A549 (cell line): ENCODE measurements around the gene KCNQ2. TPM values are rescaled to one million over a fixed set of nuclear protein-coding genes. Genes with fewer than 3 reads are reported as not detected.

Experiments
- ATAC-seq, 2 experiments: fragments of 200-7000 bp in 1 of 2; fragments of >200 bp in 1 of 2; cut with Nextera tagmentation in 1 of 2; cut with Tn5 transposase in 1 of 2; 3 replicates each; pipeline versions ENCODE4 v1.8.0 to v1.9.1; 2018 to 2020; ENCODE audit warnings: mild to moderate bottlenecking in 1 of 2, moderate library complexity in 1 of 2
- CTCF ChIA-PET: fragments of 300-600 bp; sonication (Branson Sonifier 250); formaldehyde crosslinking; extraction: SDS; loops from one replicate; lab custom pipeline; 2021; ENCODE audit warnings: antibody characterized with exemption, inconsistent platforms; lab: Yijun Ruan, JAX
- POLR2A ChIA-PET: fragments of 350-600 bp; formaldehyde crosslinking; extraction: SDS; loops from one replicate; lab custom pipeline; 2021; ENCODE audit warnings: antibody characterized with exemption, inconsistent platforms; lab: Yijun Ruan, JAX
- DNase-seq, 2 experiments: peaks; one replicate each; pipeline versions ENCODE4 v3.0.0 to v3.0.0-alpha.2; 2011 to 2016; ENCODE audit warnings: low read depth in 1 of 2, low spot score in 1 of 2
- FAIRE-seq: peaks from 2 replicates; lab custom pipeline; 2011; peaks lifted over from hg19 to GRCh38; lab: Jason Lieb, UNC
- H3K27ac ChIP-seq, 2 experiments: fragments of >200 bp; sonication (Bioruptor Twin); formaldehyde crosslinking; 3 replicates each; pipeline ENCODE4 v1.5.1; 2016 to 2017
- H3K4me1 ChIP-seq: fragments of >200 bp; sonication (Bioruptor Twin); formaldehyde crosslinking; 3 replicates; pipeline ENCODE4 v1.6.1; 2016
- H3K4me2 ChIP-seq: fragments of >200 bp; sonication (Bioruptor Twin); formaldehyde crosslinking; 3 replicates; pipeline ENCODE4 v1.6.1; 2016
- H3K4me3 ChIP-seq: fragments of >200 bp; sonication (Bioruptor Twin); formaldehyde crosslinking; 3 replicates; pipeline ENCODE4 v1.5.1; 2016
- H3K9me3 ChIP-seq: fragments of >200 bp; sonication (Bioruptor Twin); formaldehyde crosslinking; 3 replicates; pipeline ENCODE4 v1.6.1; 2016
- EHMT2 ChIP-seq: fragments of 200-600 bp; sonication (generic); IDR thresholded peaks from 2 replicates; pipeline ENCODE4 v1.6.1; 2016; ENCODE audit warnings: antibody characterized with exemption, low read depth, mild to moderate bottlenecking, moderate library complexity
- ESRRA ChIP-seq: fragments of 150-350 bp; IDR thresholded peaks from 2 replicates; pipeline ENCODE4 v1.6.1; 2014; ENCODE audit warnings: mild to moderate bottlenecking, low read length, borderline replicate concordance
- FOXS1 ChIP-seq: fragments of 250-450 bp; sonication (Bioruptor Pico); IDR thresholded peaks from 2 replicates; pipeline ENCODE4 v1.5.0; 2020; ENCODE audit warnings: mild to moderate bottlenecking, moderate library complexity
- HDAC2 ChIP-seq: fragments of 200-600 bp; sonication (generic); IDR thresholded peaks from 2 replicates; pipeline ENCODE4 v1.6.1; 2016
- HOXA7 ChIP-seq: fragments of 250-450 bp; sonication (Bioruptor Pico); IDR thresholded peaks from 2 replicates; pipeline ENCODE4 v1.5.0; 2020; ENCODE audit warnings: mild to moderate bottlenecking, moderate library complexity
- JUN ChIP-seq, 2 experiments: fragments of >200 bp; sonication (Bioruptor Twin); formaldehyde crosslinking; IDR thresholded peaks; 2 replicates in 1 of 2; 3 replicates in 1 of 2; pipeline ENCODE4 v1.6.1; 2016 to 2017
- KDM1A ChIP-seq: fragments of 200-600 bp; sonication (generic); IDR thresholded peaks from 2 replicates; pipeline ENCODE4 v1.6.1; 2016; ENCODE audit warnings: low read depth, mild to moderate bottlenecking
- MAZ ChIP-seq: fragments of 150-350 bp; IDR thresholded peaks from 2 replicates; pipeline ENCODE4 v1.6.1; 2014; ENCODE audit warnings: antibody characterized with exemption, low read depth, low read length, borderline replicate concordance
- NPAS2 ChIP-seq: fragments of 250-450 bp; sonication (Bioruptor Pico); IDR thresholded peaks from 2 replicates; pipeline ENCODE4 v1.8.0; 2022; ENCODE audit warnings: mild to moderate bottlenecking, moderate library complexity, borderline replicate concordance
- NR3C1 ChIP-seq: fragments of >200 bp; sonication (Bioruptor Twin); formaldehyde crosslinking; IDR thresholded peaks from 3 replicates; pipeline ENCODE4 v1.6.1; 2017
- PHF8 ChIP-seq: fragments of 200-600 bp; sonication (generic); IDR thresholded peaks from 2 replicates; pipeline ENCODE4 v1.6.1; 2016; ENCODE audit warnings: low read depth, mild to moderate bottlenecking, antibody characterized with exemption, moderate library complexity, borderline replicate concordance
- RNF2 ChIP-seq: fragments of 200-600 bp; sonication (generic); IDR thresholded peaks from 2 replicates; pipeline ENCODE4 v1.6.1; 2016; ENCODE audit warnings: low read depth, mild to moderate bottlenecking, antibody characterized with exemption, moderate library complexity, borderline replicate concordance
- SREBF2 ChIP-seq: fragments of 450-650 bp; IDR thresholded peaks from 2 replicates; pipeline ENCODE4 v1.6.1; 2014; ENCODE audit warnings: mild to moderate bottlenecking, moderate library complexity
- ZSCAN20 ChIP-seq: fragments of 250-450 bp; sonication (Bioruptor Pico); IDR thresholded peaks from 2 replicates; pipeline ENCODE4 v1.8.0; 2022; ENCODE audit warnings: mild to moderate bottlenecking, moderate library complexity
- WGBS: methylation state at CpG from one replicate; pipeline ENCODE4 v1.1.6; 2017; ENCODE audit errors: missing lambda C conversion rate; 5-methylcytosine and 5-hydroxymethylcytosine counted together
- polyA plus RNA-seq, 4 experiments: library from polyadenylated mRNA; depleted of rRNA in 3 of 4; stranded (reverse); fragments of >200 nt; fragmentation: RNase III in 1 of 4; extraction: RNeasy Plus Mini Kit Qiagen cat#74134 plus additional on column Dnase treatment in 1 of 4; gene quantifications; 2 replicates in 3 of 4; 3 replicates in 1 of 4; pipeline ENCODE4 v1.2.3, GENCODE V29; 2011 to 2017
- TF ChIP-seq, protein P1 (sequence below): fragments of 250-450 bp; sonication (Bioruptor Pico); IDR thresholded peaks from 2 replicates; pipeline ENCODE4 v1.5.0; 2020; ENCODE audit warnings: low read depth, mild to moderate bottlenecking, moderate library complexity
- TF ChIP-seq, protein P2 (sequence below): fragments of 250-450 bp; sonication (Bioruptor Pico); IDR thresholded peaks from 2 replicates; pipeline ENCODE4 v1.5.0; 2021; ENCODE audit warnings: mild to moderate bottlenecking, moderate library complexity, borderline replicate concordance
- TF ChIP-seq, protein P3 (sequence below): fragments of 150-350 bp; IDR thresholded peaks from 2 replicates; pipeline ENCODE4 v1.6.1; 2014; ENCODE audit warnings: low read depth, mild to moderate bottlenecking, low read length
- TF ChIP-seq, protein P4 (sequence below): fragments of 200-600 bp; sonication (generic); IDR thresholded peaks from 2 replicates; pipeline ENCODE4 v1.6.1; 2016; ENCODE audit warnings: antibody characterized with exemption, mild to moderate bottlenecking, moderate library complexity

KCNQ2 gene
- polyA plus RNA-seq, 2 of the 4 experiments (the other 2 are of a cell fraction), result 0.14 to 0.36 TPM

DNA sequence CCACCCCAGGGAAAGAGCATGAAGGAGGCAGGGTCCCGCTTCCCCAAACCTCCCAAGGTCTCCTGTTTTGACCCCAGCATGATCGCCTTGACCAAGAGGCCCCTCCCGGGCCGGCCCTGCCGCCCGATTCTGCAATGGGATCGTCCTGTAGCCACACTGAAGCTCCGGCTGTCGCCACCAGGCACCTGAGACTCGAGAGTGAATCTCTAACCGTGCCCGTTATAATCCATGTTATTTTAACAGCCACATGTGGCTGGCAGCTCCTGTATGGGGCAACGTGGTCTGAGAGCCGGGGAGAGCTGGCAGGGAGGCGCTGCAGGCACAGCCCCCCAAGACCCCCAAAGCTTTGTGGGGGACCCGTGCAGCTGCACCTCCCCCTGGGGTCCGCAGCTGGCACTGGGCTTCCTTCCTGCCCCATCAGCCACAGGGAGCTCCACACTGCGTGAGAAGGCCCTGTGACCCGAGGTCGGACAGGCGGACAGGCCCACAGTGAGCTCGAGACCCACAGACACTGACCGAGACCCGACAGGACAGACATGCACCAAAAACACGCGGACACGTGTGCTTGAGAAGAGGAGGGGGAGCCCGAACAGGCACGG, 51.3 kb downstream of the KCNQ2 start (continued):
- TF ChIP-seq, protein P1, sequence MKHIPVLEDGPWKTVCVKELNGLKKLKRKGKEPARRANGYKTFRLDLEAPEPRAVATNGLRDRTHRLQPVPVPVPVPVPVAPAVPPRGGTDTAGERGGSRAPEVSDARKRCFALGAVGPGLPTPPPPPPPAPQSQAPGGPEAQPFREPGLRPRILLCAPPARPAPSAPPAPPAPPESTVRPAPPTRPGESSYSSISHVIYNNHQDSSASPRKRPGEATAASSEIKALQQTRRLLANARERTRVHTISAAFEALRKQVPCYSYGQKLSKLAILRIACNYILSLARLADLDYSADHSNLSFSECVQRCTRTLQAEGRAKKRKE (CRISPR knock-in tag), result no peak
- no peak for TF ChIP-seq NPAS2

GRCh38 chr20:63420359-63421093, 51.9 kb downstream of the KCNQ2 start:
- no peak overlapping the region for H3K4me3 ChIP-seq
- no peak overlapping the region for H3K27ac ChIP-seq
- POLR2A ChIA-PET, result interaction anchor here (0.5 kb wide), 1 partner anchor 472 kb away, joined by 5 read pairs; no protein-coding TSS in a partner anchor
- ATAC-seq, result no peak
- no peaks in the 10 kb centered on the region for H3K4me1 ChIP-seq
- no peak for DNase-seq
- TF ChIP-seq SREBF2, result no peak
- no peak for TF ChIP-seq ESRRA
- no peak for TF ChIP-seq HOXA7 (CRISPR knock-in tag)
- no peak for TF ChIP-seq EHMT2
- no peak for TF ChIP-seq PHF8
- TF ChIP-seq, protein P2, sequence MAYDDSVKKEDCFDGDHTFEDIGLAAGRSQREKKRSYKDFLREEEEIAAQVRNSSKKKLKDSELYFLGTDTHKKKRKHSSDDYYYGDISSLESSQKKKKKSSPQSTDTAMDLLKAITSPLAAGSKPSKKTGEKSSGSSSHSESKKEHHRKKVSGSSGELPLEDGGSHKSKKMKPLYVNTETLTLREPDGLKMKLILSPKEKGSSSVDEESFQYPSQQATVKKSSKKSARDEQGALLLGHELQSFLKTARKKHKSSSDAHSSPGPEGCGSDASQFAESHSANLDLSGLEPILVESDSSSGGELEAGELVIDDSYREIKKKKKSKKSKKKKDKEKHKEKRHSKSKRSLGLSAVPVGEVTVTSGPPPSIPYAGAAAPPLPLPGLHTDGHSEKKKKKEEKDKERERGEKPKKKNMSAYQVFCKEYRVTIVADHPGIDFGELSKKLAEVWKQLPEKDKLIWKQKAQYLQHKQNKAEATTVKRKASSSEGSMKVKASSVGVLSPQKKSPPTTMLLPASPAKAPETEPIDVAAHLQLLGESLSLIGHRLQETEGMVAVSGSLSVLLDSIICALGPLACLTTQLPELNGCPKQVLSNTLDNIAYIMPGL (CRISPR knock-in tag), result no peak
- TF ChIP-seq HDAC2, result no peak
- TF ChIP-seq RNF2, result no peak
- TF ChIP-seq KDM1A, result no peak
- TF ChIP-seq FOXS1 (CRISPR knock-in tag), result no peak
- TF ChIP-seq, protein P3, sequence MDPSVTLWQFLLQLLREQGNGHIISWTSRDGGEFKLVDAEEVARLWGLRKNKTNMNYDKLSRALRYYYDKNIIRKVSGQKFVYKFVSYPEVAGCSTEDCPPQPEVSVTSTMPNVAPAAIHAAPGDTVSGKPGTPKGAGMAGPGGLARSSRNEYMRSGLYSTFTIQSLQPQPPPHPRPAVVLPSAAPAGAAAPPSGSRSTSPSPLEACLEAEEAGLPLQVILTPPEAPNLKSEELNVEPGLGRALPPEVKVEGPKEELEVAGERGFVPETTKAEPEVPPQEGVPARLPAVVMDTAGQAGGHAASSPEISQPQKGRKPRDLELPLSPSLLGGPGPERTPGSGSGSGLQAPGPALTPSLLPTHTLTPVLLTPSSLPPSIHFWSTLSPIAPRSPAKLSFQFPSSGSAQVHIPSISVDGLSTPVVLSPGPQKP, result no peak
- TF ChIP-seq MAZ, result no peak
- no peak for TF ChIP-seq NR3C1
- TF ChIP-seq, protein P4, sequence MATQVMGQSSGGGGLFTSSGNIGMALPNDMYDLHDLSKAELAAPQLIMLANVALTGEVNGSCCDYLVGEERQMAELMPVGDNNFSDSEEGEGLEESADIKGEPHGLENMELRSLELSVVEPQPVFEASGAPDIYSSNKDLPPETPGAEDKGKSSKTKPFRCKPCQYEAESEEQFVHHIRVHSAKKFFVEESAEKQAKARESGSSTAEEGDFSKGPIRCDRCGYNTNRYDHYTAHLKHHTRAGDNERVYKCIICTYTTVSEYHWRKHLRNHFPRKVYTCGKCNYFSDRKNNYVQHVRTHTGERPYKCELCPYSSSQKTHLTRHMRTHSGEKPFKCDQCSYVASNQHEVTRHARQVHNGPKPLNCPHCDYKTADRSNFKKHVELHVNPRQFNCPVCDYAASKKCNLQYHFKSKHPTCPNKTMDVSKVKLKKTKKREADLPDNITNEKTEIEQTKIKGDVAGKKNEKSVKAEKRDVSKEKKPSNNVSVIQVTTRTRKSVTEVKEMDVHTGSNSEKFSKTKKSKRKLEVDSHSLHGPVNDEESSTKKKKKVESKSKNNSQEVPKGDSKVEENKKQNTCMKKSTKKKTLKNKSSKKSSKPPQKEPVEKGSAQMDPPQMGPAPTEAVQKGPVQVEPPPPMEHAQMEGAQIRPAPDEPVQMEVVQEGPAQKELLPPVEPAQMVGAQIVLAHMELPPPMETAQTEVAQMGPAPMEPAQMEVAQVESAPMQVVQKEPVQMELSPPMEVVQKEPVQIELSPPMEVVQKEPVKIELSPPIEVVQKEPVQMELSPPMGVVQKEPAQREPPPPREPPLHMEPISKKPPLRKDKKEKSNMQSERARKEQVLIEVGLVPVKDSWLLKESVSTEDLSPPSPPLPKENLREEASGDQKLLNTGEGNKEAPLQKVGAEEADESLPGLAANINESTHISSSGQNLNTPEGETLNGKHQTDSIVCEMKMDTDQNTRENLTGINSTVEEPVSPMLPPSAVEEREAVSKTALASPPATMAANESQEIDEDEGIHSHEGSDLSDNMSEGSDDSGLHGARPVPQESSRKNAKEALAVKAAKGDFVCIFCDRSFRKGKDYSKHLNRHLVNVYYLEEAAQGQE, result no peak
- no peak for TF ChIP-seq JUN (IDR thresholded peaks at IDR 0.05)
- no peak for TF ChIP-seq ZSCAN20 (CRISPR knock-in tag)
- TF ChIP-seq, all 56 proteins: peak for 0
- H3K9me3 ChIP-seq, result no peaks in the 10 kb centered on the region
- H3K4me2 ChIP-seq, result no peak overlapping the region
- CTCF ChIA-PET, result interaction anchor here (1.0 to 1.4 kb wide), 2 partner anchors 21 to 73 kb away, joined by 3 read pairs; no protein-coding TSS in a partner anchor
- WGBS, result 53% methylated on average over 27 of the region's 34 CpGs
- FAIRE-seq, result no peak
